HG03135 (cell line): ENCODE results near the gene FOXJ2.
"Not testable (repeated sequence)": the region's sequence is repeated elsewhere in the genome, so short reads cannot be mapped to it uniquely, and the experiment has no call there.

ENCODE experiments used
- ATAC-seq: cut with Tn5 transposase; IDR thresholded peaks from one replicate; pipeline ENCODE4 v1.9.1; 2021; ENCODE audit warnings: mild to moderate bottlenecking, moderate library complexity; ENCODE audit not compliant: unreplicated experiment

The FOXJ2 gene

GRCh38 chr12:8032242-8033152, at the start of gene FOXJ2:
Gene FOXJ2 (plus strand): TSS chr12:8032716. CDS start chr12:8039833, 7,117 bp downstream.
- peak; percentile 61 for ATAC-seq

DNA sequence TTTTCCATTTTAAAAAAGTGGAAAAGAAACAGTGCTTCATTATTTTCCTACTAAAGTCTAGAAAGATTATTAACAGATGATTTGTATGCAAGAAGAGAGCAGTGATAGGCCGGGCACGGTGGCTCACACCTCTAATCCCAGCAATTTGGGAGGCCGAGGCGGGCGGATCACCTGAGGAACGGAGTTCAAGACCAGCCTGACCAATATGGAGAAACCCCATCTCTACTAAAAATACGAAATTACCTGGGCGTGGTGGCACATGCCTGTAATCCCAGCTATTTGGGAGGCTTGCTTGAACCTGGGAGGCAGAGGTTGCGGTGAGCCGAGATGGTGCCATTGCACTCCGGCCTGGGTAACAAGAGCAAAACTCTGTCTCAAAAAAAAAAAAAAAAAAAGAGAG, 49.5 kb upstream of the FOXJ2 start:
- not testable (repeated sequence) for ATAC-seq

GRCh38 chr12:7983460-7983859, 49.1 kb upstream of the FOXJ2 start:
- ATAC-seq, result not testable (repeated sequence)

DNA sequence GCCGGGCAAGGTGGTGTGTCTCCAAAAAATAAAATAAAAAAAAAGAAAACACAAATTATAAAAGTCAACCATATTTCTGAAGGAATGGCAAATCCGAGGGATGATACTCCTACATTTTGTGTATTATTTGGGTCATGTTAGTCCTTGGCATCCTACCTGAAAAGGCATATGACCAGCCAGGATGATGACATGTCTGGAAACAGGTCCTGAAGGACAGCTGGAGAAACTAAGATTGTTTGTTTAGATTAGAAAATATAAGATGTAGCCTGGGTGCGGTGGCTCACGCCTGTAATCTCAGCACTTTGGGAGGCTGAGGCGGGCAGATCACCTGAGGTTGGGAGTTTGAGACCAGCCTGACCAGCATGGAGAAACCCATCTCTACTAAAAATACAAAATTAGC, 47.6 kb upstream of the FOXJ2 start:
- no peak for ATAC-seq

GRCh38 chr12:7985802-7986418, 46.6 kb upstream of the FOXJ2 start:
- no peak for ATAC-seq

GRCh38 chr12:7989827-7990491, 42.6 kb upstream of the FOXJ2 start:
- ATAC-seq, result no peak

- ATAC-seq, result no peak
Observed at GRCh38 chr12:7991535-7991934, 41.0 kb upstream of the FOXJ2 start.

DNA sequence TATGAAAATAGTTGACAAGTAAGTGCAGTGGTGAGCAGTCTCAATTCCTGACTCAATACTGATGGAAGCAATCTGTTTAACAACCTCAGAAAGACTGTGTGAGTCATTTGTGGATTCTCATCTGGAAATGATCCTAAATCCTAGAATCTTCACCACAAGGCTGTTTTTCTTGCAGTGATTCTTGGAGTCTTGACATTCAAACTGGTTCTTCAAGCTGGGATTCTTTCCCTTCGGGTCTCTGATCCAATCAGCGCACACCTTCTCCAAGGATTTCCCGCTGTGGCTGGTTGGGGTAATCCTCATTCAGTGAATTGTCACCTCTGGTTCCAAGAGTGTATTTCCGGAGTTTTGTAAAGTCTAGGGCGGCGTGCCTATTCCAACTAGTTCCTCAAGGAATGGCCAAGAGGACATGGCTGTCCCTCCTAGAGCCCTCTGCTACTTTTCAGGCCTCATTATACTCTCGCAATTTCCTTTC, 37.7 kb upstream of the FOXJ2 start:
- no peak for ATAC-seq

- peak; percentile 96 for ATAC-seq
Observed at GRCh38 chr12:7995266-7995963, 37.1 kb upstream of the FOXJ2 start.

DNA sequence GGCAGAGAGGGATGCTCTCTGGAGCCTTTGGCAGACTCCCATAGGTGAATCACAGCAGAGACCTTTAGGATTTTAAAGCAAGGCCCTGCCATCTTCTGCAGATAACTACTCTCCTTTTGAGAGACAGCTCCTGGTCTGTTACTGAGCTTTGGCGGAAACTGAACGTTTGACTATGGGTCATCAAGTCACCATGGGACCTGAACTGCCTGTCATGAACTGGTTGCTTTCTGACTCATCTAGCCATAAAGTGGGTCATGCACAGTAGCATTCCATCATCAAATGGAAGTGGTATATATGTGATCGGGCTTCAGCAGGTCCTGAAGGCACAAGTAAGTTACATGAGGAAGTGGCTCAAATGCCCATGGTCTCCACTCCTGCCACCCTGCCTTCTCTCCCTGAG, 31.7 kb upstream of the FOXJ2 start:
- ATAC-seq, result not testable (repeated sequence)

- not testable (repeated sequence) for ATAC-seq
Observed at GRCh38 chr12:8001496-8001895, 31.0 kb upstream of the FOXJ2 start.

DNA sequence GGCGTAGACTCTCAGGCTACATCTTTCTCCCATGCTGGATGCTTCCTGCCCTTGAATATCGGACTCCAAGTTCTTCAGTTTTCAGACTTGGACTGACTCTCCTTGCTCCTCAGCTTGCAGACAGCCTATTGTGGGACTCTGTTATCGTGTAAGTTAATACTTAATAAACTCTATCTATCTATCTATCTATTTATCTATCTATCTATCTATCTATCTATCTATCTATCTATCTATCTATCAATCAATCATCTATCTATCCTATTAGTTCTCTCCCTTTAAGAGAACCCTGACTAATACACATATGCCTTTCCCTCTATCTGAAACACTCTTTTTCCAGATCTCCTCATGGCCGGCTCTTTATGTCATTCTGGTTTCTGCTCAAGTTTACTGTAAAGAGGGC, 27.6 kb upstream of the FOXJ2 start:
- not testable (repeated sequence) for ATAC-seq

GRCh38 chr12:8011331-8011730, 21.2 kb upstream of the FOXJ2 start:
- ATAC-seq, result no peak

GRCh38 chr12:8012651-8013309, 19.7 kb upstream of the FOXJ2 start:
- no peak for ATAC-seq

DNA sequence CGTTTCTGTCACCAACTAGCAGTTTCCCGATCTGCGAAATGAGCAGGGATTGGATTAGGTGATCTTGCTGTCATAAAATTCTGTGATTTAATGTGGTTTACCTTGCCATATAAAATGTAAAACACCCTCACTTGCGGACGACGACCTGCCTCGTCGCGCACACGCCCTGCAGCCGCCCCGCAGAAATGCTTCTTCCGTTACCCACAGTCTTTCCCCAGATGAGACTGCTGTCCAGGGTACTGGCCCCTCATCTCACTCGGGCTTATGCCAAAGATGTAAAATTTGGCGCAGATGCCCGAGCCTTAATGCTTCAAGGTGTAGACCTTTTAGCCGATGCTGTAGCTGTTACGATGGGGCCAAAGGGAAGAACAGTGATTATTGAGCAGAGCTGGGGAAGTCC, 17.7 kb upstream of the FOXJ2 start:
- ATAC-seq, result no peak

DNA sequence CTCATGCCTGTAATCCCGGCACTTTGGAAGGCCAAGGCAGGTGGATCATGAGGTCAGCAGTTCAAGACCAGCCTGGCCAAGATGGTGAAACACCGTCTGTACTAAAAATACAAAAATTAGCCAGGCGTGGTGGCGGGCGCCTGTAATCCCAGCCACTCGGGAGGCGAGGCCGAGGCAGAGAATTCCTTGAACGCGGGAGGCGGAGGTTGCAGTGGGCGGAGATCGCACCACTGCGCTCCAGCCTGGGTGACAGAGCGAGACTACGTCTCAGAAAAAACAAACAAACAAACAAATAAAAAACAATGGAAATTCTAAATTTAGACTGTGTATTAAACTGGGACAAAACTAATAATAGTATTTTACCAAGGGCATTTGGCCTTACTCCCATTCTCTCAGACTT, 14.3 kb upstream of the FOXJ2 start:
- ATAC-seq, result not testable (repeated sequence)

DNA sequence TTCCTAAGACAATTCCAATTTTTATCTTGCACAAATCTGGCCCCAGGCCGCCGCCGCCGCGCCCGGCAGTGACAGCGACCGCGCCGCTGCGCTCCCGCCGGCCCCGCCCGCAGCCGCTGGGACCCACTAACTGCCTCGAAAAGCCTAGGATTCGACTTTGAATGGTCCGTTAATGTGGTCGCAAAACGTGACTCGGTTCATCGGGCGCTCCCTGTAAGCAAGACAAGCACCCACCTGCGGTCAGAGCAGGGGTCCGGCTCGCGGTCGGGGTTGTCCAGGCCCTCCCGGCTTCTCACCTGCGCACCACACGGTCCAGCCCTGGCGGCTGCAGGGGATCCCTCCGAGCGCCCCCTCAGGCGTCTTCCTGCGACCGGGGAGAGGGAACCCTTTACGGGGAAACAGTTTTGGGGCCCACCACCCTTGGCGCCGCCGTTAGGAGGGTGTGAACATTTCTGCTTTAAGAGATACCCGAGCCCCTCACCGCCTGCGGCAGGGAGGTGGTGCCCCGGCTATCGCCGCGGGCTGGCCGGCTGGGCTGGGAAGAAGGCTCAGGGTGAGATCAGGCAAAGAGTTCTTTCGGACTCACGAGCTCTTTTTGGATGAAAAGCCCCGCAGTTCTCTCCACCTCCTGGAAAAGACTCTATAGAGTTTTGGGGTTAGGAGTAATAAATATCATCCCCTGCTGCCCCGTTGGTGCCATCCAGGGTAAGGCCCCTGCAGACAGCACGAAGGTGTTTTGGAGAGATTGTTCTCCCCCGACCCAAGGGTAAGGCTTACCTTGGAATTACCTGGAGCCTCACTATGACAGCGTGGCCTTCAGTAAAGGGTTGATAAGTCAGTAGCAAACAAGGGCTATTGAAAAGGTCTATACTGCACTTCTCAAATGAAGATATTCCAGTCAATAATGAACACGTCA, 13.6 kb upstream of the FOXJ2 start:
- no peak for ATAC-seq

- peak; percentile 96 for ATAC-seq
Observed at GRCh38 chr12:8026291-8026900, 6.1 kb upstream of the FOXJ2 start.

DNA sequence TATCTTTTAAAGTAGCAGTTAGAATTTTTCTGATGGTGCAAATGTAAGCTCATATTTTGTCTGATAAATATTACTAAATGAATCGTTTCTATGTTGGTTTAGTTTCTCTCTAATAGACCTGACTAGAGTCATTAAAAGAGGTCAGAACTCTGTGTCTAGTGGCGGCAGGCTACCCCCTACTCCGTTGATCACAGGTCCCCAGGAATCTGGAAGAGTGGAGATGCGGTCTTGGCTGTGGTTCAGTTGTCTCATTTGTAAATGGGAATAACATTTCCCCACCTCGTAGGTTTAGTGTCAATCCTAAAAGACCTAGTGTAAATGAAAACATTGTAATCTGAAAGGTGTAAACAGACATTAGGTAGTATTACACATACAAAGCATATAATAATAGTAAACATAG, 4.7 kb upstream of the FOXJ2 start:
- no peak for ATAC-seq
